ENCODE results near the gene CARS2. TPM values are rescaled to one million over a fixed set of nuclear protein-coding genes. Genes with fewer than 3 reads are reported as not detected.
"Not testable (repeated sequence)": the region's sequence is repeated elsewhere in the genome, so short reads cannot be mapped to it uniquely, and the experiment has no call there.

The CARS2 gene
- total RNA-seq, 1 donor from 2014 or later: 55.3 TPM

DNA sequence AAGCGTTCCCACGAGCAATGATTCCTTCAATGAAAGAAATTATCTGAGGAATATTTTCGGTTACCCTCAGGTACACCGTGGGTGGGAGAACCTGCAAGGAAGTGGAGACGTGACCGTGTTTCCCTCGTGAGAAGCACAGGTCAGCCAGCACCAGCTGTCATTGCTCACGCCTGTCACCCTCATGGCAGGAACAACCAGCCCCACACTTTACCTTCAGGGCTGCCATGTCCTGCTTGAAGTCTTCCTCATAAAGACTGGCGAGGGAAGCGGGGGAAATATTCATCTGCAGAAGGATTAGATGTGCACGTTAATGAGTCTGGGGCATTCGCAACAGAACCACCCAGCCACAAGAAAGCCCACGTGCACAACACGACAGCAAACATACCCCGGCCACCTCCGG lies 18.2 kb downstream of the CARS2 start:
- ATAC-seq (ENCODE audit: poor library complexity): no peak
- intact Hi-C loops (cut with DNase I): no loop called here
- no peak for DNase-seq

DNA sequence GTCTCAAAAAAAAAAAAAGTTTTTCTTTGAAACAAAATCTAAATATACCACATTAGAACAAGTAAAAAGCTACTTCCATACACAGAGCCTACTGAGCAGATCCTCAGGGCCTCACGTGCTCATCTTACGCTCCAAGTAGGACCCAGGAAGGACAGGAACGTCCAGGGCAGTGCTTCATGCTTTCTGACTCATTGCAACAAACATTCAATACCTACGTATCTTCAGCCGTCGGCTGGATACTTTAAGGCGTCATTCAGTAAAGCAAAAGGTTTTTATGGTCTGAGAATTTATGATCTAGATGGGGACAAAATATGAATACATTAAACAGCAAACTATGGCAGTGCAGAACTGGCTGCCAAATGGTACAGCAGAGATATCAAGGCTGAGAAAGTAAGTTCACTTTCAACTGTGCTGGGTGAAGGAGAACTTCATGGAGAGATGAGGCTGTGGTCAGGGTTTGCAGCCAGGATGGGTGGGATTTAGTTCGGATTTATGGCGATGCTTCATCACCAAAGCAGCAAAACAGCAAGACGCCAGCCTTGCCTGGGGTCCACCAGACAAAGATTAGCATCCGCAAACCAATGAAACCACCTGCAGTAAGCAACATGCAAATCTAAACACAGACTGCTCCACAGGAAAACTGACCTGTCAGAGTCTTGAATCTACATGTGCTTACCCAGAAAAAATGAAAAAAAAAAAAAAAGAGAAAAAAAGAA lies 20.5 kb downstream of the CARS2 start:
- ATAC-seq (ENCODE audit: poor library complexity) (no peak), DNase-seq (no peak)
- intact Hi-C loops (cut with DNase I): no loop called here

DNA sequence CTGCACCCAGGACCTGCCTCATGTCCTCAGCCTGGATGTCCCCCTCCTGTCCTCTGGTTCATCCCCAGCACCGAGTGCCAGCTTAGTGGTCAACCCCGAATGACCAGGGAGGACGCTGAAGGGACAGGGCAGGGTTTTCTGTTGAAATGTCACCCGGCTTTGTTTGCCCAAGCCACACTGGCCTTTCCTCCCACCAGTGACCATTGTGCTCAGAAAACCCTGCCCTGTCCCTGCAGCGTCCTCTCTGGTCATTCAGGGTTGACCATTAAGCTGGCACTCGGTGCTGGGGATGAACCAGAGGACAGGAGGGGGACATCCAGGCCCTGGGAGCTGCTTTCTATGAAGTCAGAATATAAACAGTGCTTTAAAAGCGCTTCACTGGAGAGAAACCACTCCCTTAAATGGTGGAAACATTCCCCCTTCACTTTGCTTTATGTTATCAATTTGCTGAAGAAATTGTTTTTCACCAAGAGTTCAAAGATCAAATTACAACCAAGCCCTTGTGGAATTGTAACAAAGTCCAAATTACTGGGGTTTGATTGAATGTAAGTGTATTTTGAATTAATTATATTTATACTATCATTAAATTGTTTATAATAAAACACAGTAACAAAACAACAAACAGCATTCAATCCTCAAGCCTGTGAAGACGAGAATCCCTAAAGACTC lies 21.4 kb downstream of the CARS2 start:
- no peak for ATAC-seq (ENCODE audit: poor library complexity)
- intact Hi-C loops (cut with DNase I): no loop called here
- DNase-seq: no peak

DNA sequence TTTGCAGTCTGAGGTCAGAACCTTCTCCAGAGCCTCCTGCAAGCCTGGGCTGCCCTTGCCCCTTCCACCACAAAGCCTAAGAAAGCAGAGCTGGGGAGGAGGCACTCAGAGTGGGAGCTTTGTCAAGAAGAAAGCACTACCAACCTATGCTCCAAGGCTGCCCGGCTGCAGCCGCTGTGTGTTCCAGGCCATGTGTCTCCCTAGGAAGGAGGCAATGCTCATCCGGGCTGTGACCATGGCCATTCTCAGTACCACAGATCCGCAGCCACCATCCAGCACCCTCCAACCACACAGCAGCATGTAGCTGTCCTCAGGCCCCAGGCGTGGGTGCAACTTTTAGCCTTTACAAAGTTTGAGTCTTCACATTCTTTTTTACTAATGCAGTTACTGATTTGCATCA lies 22.0 kb downstream of the CARS2 start:
- no peak for ATAC-seq (ENCODE audit: poor library complexity)
- DNase-seq: no peak
- intact Hi-C loops (cut with DNase I): no loop called here

DNA sequence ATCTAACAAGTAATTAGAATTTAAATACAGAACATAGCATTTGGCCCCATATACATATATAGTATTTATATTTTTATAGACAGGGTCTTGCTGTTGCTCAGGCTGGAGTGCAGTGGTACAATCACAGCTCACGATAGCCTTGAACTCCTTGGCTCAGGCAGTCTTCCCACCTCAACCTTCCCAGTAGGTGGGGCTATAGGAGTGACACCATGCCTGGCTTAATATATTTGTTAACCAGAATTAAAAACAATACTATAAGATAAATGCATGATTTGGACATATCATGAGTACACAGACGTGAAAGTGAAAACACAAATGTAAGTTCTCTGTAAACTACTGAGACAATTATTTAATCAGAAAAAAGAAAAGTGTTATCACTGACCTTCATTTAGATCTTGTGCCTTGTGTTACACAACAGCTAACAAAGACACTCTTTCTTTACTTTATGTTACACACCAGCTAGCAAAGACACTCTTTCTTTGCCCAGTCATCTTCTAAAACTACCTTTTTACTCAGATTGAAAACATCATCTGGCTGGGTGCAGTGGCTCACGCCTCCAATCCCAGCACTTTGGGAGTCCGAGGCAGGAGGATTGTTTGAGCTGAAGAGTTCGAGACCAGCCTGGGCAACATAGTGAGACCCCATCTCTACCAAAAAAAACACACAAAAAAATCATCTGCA lies 22.6 kb downstream of the CARS2 start:
- intact Hi-C loops (cut with DNase I): no loop called here
- DNase-seq: no peak
- no peak for ATAC-seq (ENCODE audit: poor library complexity)

DNA sequence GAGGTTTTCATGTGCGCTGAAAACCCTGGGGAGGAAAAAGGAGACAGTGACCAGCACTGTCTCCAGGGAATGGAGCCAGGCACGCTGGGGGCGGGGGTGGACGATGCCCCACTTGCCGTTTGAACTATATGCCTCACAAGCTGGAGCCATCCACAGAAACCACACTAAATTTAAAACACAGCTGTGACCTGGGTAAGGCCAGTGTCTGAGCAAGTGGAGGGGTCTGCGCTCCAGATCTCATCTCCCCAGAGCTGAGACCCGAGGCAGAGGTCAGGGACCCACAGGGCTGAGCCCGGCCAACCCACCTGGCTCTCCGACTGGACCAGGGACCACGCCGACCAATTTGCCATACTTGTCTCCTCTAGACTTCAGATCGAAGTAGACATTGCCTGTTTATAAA lies 23.2 kb downstream of the CARS2 start:
- intact Hi-C loops (cut with DNase I): no loop called here
- DNase-seq (no peak), ATAC-seq (ENCODE audit: poor library complexity) (no peak)

DNA sequence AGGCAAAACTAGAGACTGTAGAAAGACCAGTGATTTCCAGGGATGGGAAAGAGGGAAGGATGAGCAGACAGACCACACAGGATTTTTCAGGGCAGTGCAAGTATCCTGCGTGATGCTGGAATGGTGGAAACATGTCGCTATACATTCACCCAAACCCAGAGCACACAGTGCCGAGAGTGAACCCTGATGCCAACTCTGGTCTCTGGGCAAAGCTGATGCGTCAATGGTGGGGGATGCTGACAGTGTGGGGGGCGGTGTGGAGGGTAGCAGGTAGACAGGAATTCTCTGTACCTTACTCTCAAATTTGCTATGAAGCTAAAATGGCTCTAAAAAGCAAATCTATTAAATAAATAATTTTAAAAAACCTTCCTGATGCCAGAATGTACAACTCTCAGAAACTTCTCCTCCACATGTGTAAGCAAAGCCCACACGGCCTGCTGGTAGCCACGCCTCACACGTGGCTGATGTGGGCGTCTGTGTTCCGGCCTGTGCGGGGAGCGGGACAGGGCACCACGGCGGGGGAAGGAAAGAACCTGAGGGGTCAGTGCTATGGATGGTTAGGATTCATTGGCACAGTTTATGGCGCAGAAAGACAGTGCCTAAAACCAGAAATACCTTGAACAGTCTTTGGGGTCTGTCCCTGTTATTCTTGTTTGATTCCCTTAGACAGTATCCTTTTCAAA lies 23.9 kb downstream of the CARS2 start:
- no peak for ATAC-seq (ENCODE audit: poor library complexity)
- no peak for DNase-seq
- intact Hi-C loops (cut with DNase I): no loop called here

DNA sequence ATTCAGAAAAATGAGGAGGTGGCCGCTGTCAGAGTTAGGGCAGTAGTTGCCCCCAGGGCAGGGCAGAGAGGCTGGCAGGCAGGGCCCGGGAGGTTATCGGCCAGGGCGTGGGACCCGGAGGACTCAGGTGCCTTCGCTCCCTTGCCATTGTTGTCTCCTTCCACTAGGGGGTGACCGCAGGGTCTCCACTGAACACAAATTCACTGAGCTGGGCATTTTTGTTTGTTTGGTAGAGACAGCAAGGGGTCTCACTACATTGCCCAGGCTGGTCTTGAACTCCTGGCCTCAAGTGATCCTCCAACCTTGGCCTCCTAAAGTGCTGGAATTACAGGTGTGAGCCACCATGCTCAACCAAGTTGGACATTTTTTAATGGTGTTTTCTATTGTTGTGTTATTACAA lies 25.1 kb downstream of the CARS2 start:
- intact Hi-C loops (cut with DNase I): no loop called here
- no peak for DNase-seq
- no peak for ATAC-seq (ENCODE audit: poor library complexity)

DNA sequence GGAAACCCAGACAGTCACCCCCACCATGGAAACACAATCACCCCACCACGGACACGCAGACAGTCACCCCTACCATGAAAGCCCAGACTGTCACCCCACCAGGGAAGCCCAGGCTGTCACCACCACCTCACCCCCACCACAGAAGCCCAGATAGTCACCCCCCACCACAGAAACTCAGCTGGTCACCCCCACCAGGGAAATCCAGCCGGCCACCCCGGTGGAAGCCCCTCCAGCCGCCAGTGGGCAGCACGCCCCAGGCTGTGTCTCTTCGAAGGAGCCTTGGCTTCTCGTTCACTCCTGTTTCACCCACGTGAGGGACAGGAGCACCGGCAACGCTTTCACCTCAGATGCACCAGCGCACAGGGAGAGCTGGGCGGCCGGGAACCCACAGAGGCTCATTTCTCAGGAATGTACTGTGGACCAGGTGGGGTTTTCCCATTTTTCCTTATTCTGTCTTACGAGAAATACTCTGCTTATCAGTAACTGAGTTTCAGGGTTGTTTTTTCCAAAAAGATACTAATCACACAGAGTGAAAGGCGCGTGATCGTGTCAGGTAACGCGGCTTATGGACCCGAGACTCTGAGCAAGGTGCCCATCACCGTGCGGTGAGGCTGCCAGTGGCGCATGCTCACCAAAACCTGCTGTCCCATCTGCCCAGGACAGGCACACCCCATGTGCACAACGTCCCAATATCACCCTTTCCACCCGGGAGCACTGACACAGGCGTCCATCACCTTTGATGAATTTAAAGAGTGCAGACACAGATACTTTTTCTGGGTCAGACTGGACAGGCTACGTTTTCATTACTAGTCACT lies 28.0 kb downstream of the CARS2 start:
- intact Hi-C loops (cut with DNase I): no loop called here
- DNase-seq (no peak), ATAC-seq (ENCODE audit: poor library complexity) (no peak)

DNA sequence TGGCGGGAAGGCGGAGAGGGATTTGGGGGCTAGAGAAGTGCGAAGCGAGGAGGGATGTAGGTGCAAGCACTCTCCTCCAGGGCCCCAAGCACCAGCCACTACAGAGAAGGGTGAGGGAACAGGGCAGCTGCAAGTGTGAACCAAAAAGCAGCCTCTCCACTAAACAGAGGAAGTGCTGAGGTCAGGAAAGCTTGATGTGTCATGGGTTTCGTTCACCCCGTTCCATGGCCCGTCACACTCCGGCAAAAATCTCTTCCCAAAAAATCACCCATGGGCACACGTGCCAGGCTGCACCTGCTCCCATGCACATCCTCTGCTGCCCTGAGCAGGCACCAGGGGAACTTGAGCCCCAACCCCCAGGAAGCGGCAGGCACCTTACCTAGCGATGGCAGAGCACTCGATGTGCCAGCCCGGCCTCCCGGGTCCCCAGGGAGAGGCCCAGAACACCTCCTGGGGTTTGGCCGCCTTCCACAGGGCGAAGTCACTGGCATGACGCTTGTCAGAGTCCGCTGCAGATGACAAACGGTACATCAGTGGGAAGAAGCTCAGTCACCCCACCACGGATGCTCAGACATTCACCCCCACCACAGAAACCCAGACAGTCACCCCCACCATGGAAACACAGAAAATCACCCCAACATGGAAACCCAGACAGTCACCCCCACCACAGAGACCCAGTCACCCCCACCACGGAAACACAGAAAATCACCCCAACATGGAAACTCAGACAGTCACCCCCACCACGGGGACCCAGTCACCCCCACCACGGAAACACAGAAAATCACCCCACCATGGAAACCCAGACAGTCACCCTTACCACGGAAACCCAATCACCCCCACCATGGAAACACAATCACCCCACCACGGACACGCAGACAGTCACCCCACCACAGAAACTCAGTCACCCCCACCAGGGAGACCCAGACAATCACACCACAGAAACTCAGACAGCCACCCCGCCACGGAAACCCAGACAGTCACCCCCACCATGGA lies 29.0 kb downstream of the CARS2 start:
- DNase-seq: no peak
- peak; percentile 46 for ATAC-seq (ENCODE audit: poor library complexity)
- intact Hi-C loops (cut with DNase I): no loop called here

DNA sequence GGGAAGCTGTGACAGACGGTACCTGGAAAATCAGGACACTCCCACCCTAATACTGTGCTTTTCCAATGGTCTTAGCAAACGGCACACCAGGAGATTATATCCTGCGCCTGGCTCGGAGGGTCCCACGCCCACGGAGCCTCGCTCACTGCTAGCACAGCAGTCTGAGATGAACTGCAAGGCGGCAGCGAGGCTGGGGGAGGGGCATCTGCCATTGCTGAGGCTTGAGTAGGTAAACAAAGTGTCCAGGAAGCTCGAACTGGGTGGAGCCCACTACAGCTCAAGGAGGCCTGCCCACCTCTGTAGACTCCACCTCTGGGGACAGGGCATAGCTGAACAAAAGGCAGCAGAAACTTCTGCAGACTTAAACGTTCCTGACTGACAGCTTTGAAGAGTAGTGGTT lies 36.1 kb downstream of the CARS2 start:
- DNase-seq; intact Hi-C loops (cut with DNase I); ATAC-seq (ENCODE audit: poor library complexity): not testable (repeated sequence)

DNA sequence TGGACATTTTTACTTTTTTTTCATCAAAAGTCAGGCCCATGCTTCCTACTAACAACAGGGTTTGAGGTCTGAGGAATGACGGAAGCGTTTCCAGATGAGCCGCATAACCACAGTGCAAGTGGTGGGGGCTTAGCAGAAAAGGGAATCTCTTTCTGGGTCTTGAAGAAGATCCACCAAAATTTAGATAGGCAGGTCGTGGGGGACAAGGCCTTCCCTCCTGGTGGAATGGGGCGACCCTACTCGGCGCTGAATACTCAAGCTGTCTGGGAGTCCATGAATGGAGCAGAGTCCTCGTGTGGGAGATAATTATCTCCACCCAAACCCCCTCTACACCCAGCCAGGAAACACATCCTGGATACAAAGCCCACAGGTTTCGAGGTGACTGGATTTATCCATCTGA lies 36.9 kb downstream of the CARS2 start:
- ATAC-seq (ENCODE audit: poor library complexity) (no peak), DNase-seq (no peak)
- intact Hi-C loops (cut with DNase I): no loop called here

DNA sequence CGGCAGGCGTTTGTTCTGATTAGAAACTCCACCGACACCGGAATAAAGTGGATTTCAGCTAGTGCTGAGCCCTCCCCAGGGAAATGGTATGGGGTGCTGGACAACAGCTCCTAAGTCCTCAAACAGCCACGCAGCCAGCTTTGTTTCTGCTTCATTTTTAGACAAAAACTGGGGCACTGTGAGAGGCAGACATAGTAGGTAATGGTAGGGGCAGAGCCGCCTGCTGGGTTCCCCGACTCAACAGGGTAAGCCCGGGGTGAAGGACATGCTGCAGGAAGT lies 39.7 kb downstream of the CARS2 start:
- intact Hi-C loops (cut with DNase I): no loop called here
- DNase-seq (no peak), ATAC-seq (ENCODE audit: poor library complexity) (no peak)

DNA sequence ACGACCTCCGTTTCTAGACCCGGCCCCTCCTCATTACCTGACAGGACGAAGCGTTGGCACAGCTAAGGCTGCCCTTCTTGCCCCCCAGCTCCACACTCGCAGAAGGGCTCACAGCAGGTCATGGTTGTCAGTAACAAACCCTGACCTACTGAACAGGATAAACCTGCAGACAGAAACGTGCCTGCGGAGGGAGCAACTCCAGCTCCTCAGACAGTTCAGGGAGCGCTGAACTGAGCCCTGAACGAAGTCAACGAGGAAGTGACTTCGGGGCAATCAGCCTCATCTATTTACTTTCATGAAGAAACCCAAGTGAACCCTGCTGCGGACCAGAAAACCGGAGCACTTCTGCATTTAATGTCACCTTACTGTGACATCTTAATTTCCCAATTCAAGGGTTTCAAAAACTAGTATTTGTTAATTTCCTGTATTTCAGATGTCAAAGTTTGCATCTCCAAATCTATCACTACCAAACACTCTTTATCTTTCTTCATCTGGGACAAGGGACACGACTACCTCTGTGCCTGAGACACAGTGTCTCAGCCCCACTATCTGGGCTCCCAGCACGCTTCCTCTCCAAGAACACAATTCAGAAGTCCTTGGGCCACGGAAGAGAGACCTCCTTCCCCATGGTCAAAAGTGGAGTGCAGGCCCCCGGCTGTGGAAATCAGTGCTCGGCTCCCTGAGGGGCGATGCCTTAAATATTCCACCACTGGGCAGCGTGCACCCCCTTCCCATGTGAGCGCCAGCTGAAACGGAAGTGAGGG lies 40.2 kb downstream of the CARS2 start:
- DNase-seq (no peak), ATAC-seq (ENCODE audit: poor library complexity) (no peak)
- intact Hi-C loops (cut with DNase I): no loop called here

DNA sequence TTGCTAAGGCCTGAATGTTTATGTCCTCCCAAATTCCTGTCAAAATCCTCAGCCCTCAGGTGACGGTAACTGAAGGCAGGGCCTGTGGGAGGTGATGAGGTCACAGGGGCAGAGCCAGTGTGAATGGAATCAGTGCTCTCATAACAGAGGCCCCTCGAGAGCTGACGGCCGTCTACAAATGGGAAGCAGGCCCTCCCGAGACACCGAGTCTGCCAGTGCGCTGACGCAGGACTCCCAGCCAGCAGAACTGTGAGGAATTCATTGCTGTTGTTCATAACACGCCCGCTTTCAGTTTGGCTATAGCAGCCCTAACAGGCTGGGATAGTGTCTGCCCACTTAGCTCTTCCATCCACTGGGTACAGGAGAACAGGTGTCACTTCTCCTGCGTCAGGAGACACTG lies 41.2 kb downstream of the CARS2 start:
- no peak for DNase-seq
- intact Hi-C loops (cut with DNase I): no loop called here
- ATAC-seq (ENCODE audit: poor library complexity): peak; percentile 22

DNA sequence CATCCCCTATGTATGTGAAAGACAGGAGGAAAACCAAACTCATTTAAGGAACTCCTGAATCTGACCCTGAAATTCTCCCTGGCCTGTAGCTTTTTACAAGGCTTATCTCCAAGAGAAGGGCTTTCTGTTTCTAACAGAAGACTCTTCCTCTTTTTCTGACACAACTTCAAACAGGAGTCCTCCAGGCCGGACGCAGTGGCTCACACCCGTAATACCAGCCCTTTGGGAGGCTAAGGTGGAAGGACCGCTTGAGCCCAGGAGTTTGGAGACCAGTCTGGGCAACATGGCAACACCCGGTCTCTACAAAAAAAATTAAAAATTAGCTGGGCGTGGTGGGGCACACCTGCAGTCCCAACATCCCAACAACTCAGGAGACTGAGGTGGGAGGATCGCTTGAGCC lies 41.9 kb downstream of the CARS2 start:
- intact Hi-C loops (cut with DNase I): no loop called here
- DNase-seq: no peak
- no peak for ATAC-seq (ENCODE audit: poor library complexity)

DNA sequence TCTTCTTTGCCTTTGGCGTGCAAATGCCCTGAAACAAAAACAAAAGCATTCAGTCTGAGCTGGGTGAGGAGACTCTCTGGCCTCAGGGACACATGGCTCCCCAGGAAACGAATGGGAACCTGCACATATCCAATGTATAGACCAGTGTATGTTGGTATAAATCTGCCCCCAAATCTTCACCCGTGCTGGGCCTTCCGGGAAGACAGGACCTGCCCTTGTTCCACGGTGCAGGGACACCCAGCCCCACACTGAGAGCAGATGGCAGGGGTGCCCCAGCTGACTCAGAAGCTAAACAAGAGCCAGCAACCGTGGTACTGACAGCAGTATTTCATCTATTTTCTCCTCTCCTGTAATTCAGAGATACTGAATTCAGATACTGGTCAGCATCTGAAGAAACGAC lies 42.4 kb downstream of the CARS2 start:
- DNase-seq (no peak), ATAC-seq (ENCODE audit: poor library complexity) (no peak)
- intact Hi-C loops (cut with DNase I): no loop called here

Data from Right ventricle myocardium superior (tissue), 1 donor.